Neural cell (in vitro differentiated cells): ENCODE data around the gene TPI1.

ENCODE experiments used
- RAD21 ChIP-seq: fragments of 450-650 bp; conservative IDR thresholded peaks from 2 replicates; pipeline ENCODE4 v1.6.1; 2014; ENCODE audit warnings: antibody characterized with exemption, mild to moderate bottlenecking, moderate library complexity
- TF ChIP-seq, protein P1 (sequence below): fragments of 450-650 bp; IDR thresholded peaks from 2 replicates; pipeline ENCODE4 v1.5.1; 2014; ENCODE audit warnings: antibody characterized with exemption, mild to moderate bottlenecking, moderate library complexity; ENCODE audit not compliant: poor library complexity, severe bottlenecking

DNA sequence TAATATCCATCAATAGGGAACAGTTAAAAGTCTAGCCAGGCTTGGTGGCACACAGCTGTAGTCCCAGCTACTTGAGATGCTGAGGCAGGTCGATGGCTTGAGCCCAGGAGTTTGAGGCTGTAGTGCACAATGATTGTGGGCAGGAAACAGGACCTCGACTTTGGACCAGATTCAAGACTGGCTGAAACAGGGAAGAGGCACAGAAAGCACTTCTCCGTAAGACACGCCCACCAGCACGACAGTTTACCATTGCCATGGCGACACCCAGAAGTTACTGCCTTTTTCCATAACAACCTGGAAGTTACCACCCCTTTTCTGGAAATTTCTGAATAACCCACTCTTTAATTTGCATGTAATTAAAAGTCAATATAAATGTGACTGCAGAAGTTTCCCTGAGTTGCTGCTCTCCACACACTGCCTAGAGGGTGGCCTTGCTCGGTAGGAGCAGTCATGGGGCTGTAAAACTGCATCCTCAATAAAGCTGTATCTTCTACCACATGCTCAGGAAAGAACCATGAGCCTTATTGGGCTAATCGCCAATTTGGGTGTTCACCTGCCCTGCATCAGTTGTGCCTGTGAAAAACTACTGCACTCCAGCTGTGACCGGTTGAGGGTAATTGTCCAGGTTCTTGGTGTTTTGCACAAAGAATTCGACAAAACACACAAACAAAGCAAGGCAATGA, 32.6 kb downstream of the TPI1 start:
- TF ChIP-seq RAD21 = no peak
- TF ChIP-seq, protein P1, sequence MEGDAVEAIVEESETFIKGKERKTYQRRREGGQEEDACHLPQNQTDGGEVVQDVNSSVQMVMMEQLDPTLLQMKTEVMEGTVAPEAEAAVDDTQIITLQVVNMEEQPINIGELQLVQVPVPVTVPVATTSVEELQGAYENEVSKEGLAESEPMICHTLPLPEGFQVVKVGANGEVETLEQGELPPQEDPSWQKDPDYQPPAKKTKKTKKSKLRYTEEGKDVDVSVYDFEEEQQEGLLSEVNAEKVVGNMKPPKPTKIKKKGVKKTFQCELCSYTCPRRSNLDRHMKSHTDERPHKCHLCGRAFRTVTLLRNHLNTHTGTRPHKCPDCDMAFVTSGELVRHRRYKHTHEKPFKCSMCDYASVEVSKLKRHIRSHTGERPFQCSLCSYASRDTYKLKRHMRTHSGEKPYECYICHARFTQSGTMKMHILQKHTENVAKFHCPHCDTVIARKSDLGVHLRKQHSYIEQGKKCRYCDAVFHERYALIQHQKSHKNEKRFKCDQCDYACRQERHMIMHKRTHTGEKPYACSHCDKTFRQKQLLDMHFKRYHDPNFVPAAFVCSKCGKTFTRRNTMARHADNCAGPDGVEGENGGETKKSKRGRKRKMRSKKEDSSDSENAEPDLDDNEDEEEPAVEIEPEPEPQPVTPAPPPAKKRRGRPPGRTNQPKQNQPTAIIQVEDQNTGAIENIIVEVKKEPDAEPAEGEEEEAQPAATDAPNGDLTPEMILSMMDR = no peak
